Activated CD8-positive, alpha-beta memory T cell treated with anti-CD3 and anti-CD28 coated beads for 48 hours (primary cell): ENCODE results near the gene MDK.

Experiments used
- DNase-seq, 3 experiments: peaks; one replicate each; pipeline ENCODE4 v3.0.0-alpha.2; 2020; ENCODE audit warnings: low read depth in 2 of 3, low spot score in 2 of 3

MDK gene

GRCh38 chr11:46347637-46348311, 33.7 kb upstream of the MDK start:
- DNase-seq, result no peak

- no peak for DNase-seq
These were observed 32.7 kb upstream of the MDK start for GRCh38 chr11:46348566-46349401.

GRCh38 chr11:46350695-46351094, 30.8 kb upstream of the MDK start:
- DNase-seq, result no peak

- DNase-seq, result no peak
These were observed 30.3 kb upstream of the MDK start for GRCh38 chr11:46351148-46351547.

GRCh38 chr11:46351606-46352005, 29.9 kb upstream of the MDK start:
- no peak for DNase-seq

- DNase-seq, result peak in 2 of 3 experiments; percentile 56 to 68
These were observed 29.2 kb upstream of the MDK start for GRCh38 chr11:46352063-46352841.

GRCh38 chr11:46353698-46354097, 27.8 kb upstream of the MDK start:
- DNase-seq, result no peak

GRCh38 chr11:46356924-46357482, 24.5 kb upstream of the MDK start:
- DNase-seq, result no peak

- no peak for DNase-seq
These were observed 24.0 kb upstream of the MDK start for GRCh38 chr11:46357483-46357936.

GRCh38 chr11:46359953-46360352, 21.5 kb upstream of the MDK start:
- no peak for DNase-seq

GRCh38 chr11:46360878-46361277, 20.6 kb upstream of the MDK start:
- no peak for DNase-seq

- no peak for DNase-seq
These were observed 19.9 kb upstream of the MDK start for GRCh38 chr11:46361283-46362155.

GRCh38 chr11:46362156-46363030, 19.1 kb upstream of the MDK start:
- no peak for DNase-seq

- DNase-seq, result no peak
These were observed 18.4 kb upstream of the MDK start for GRCh38 chr11:46363031-46363407.

GRCh38 chr11:46363455-46364005, 17.9 kb upstream of the MDK start:
- no peak for DNase-seq

- no peak for DNase-seq
These were observed 17.4 kb upstream of the MDK start for GRCh38 chr11:46364056-46364455.

- no peak for DNase-seq
These were observed 16.7 kb upstream of the MDK start for GRCh38 chr11:46364791-46365190.

GRCh38 chr11:46366260-46366659, 15.2 kb upstream of the MDK start:
- DNase-seq, result no peak

GRCh38 chr11:46366661-46367161, 14.8 kb upstream of the MDK start:
- DNase-seq, result no peak
